HEK293 (cell line): Measurements from ENCODE around the gene ARHGEF28.

Experiments used
- CTCF ChIA-PET: fragments of 350-600 bp; formaldehyde crosslinking; extraction: SDS; loops from one replicate; lab custom pipeline; 2021; ENCODE audit warnings: antibody characterized with exemption; lab: Yijun Ruan, JAX
- POLR2A ChIA-PET: fragments of 300-600 bp; formaldehyde crosslinking; extraction: SDS; loops from one replicate; lab custom pipeline; 2020; ENCODE audit warnings: antibody characterized with exemption, inconsistent platforms; lab: Yijun Ruan, JAX
- H3K27ac ChIP-seq: fragments of 200-500 bp; sonication (Bioruptor generic); 2 replicates; pipeline ENCODE4 v1.5.1; 2014; ENCODE audit warnings: low read depth, low read length, control low read depth, inconsistent platforms; ENCODE audit errors: extremely low read depth
- H3K36me3 ChIP-seq, 2 experiments: fragments of 200-500 bp in 1 of 2; sonication (Bioruptor generic) in 1 of 2; 1 replicate in 1 of 2; 2 replicates in 1 of 2; pipeline ENCODE4 v1.5.1; 2014 to 2017; ENCODE audit warnings: inconsistent platforms in 2 of 2, low read length in 2 of 2; ENCODE audit not compliant: control insufficient read depth in 2 of 2, insufficient read depth in 1 of 2
- H3K4me1 ChIP-seq: fragments of 200-500 bp; sonication (Bioruptor generic); 2 replicates; pipeline ENCODE4 v1.5.1; 2014; ENCODE audit warnings: mild to moderate bottlenecking, low read length, inconsistent platforms; ENCODE audit not compliant: control insufficient read depth, insufficient read depth
- H3K4me3 ChIP-seq: 2 replicates; pipeline ENCODE4 v1.5.1; 2011; ENCODE audit warnings: low read depth, mild to moderate bottlenecking, control low read depth, low read length, moderate library complexity
- H3K9me3 ChIP-seq: fragments of 200-500 bp; sonication (Bioruptor generic); 2 replicates; pipeline ENCODE4 v1.5.1; 2014; ENCODE audit warnings: low read depth, low read length, inconsistent platforms; ENCODE audit not compliant: control insufficient read depth, insufficient read depth
- KLF9 ChIP-seq: fragments of 450-650 bp; formaldehyde crosslinking; IDR thresholded peaks from 2 replicates; pipeline ENCODE4 v1.5.1; 2016; ENCODE audit warnings: missing biosample characterization, missing genetic modification characterization, low read depth
- OVOL3 ChIP-seq: fragments of 450-650 bp; formaldehyde crosslinking; IDR thresholded peaks from 2 replicates; pipeline ENCODE4 v1.5.1; 2016; ENCODE audit warnings: missing biosample characterization, missing genetic modification characterization
- REPIN1 ChIP-seq: fragments of 450-650 bp; formaldehyde crosslinking; IDR thresholded peaks from 2 replicates; pipeline ENCODE4 v1.5.1; 2017; ENCODE audit warnings: missing biosample characterization, missing genetic modification characterization, low read depth
- TRIM28 ChIP-seq: IDR thresholded peaks from 2 replicates; pipeline ENCODE4 v1.6.1; 2011; ENCODE audit warnings: low read length, control low read depth, borderline replicate concordance
- ZNF214 ChIP-seq: fragments of 450-650 bp; formaldehyde crosslinking; IDR thresholded peaks from 2 replicates; pipeline ENCODE4 v1.5.1; 2017; ENCODE audit warnings: missing biosample characterization, mild to moderate bottlenecking, missing genetic modification characterization, borderline replicate concordance
- ZNF223 ChIP-seq: fragments of 450-650 bp; formaldehyde crosslinking; IDR thresholded peaks from 2 replicates; pipeline ENCODE4 v1.5.1; 2016; ENCODE audit warnings: missing biosample characterization, missing genetic modification characterization
- ZNF248 ChIP-seq: fragments of 450-650 bp; formaldehyde crosslinking; IDR thresholded peaks from 2 replicates; pipeline ENCODE4 v1.5.1; 2017; ENCODE audit warnings: missing biosample characterization, missing genetic modification characterization
- ZNF302 ChIP-seq: fragments of 450-650 bp; formaldehyde crosslinking; IDR thresholded peaks from 2 replicates; pipeline ENCODE4 v1.5.1; 2016; ENCODE audit warnings: missing biosample characterization, missing genetic modification characterization, low read depth
- ZNF324 ChIP-seq: fragments of 450-650 bp; formaldehyde crosslinking; IDR thresholded peaks from 2 replicates; pipeline ENCODE4 v1.5.1; 2016; ENCODE audit warnings: missing biosample characterization, missing genetic modification characterization
- ZNF473 ChIP-seq: fragments of 450-650 bp; formaldehyde crosslinking; IDR thresholded peaks from 2 replicates; pipeline ENCODE4 v1.5.1; 2017; ENCODE audit warnings: missing biosample characterization, missing genetic modification characterization
- ZNF521 ChIP-seq: fragments of 450-650 bp; formaldehyde crosslinking; IDR thresholded peaks from 2 replicates; pipeline ENCODE4 v1.5.1; 2017; ENCODE audit warnings: missing biosample characterization, mild to moderate bottlenecking, missing genetic modification characterization
- ZNF596 ChIP-seq: fragments of 450-650 bp; IDR thresholded peaks from 2 replicates; pipeline ENCODE4 v1.5.0; 2018; ENCODE audit warnings: missing biosample characterization, mild to moderate bottlenecking, missing genetic modification characterization, moderate library complexity
- ZNF776 ChIP-seq: fragments of 450-650 bp; formaldehyde crosslinking; IDR thresholded peaks from 2 replicates; pipeline ENCODE4 v1.5.0; 2017; ENCODE audit warnings: missing biosample characterization, missing genetic modification characterization, borderline replicate concordance
- ZSCAN16 ChIP-seq: fragments of 450-650 bp; formaldehyde crosslinking; IDR thresholded peaks from 2 replicates; pipeline ENCODE4 v1.5.1; 2016; ENCODE audit warnings: missing biosample characterization, missing genetic modification characterization
- TF ChIP-seq, protein P1 (sequence below): fragments of 450-650 bp; formaldehyde crosslinking; IDR thresholded peaks from 2 replicates; pipeline ENCODE4 v1.5.1; 2016; ENCODE audit warnings: missing biosample characterization, missing genetic modification characterization
- TF ChIP-seq, protein P2 (sequence below): fragments of 450-650 bp; formaldehyde crosslinking; IDR thresholded peaks from 2 replicates; pipeline ENCODE4 v1.5.1; 2016; ENCODE audit warnings: missing biosample characterization, missing genetic modification characterization
- TF ChIP-seq, protein P3 (sequence below): fragments of 450-650 bp; formaldehyde crosslinking; IDR thresholded peaks from 2 replicates; pipeline ENCODE4 v1.5.1; 2016; ENCODE audit warnings: missing biosample characterization, missing genetic modification characterization, borderline replicate concordance
- TF ChIP-seq, protein P4 (sequence below): fragments of 450-650 bp; formaldehyde crosslinking; IDR thresholded peaks from 2 replicates; pipeline ENCODE4 v1.5.1; 2016; ENCODE audit warnings: missing biosample characterization, missing genetic modification characterization
- TF ChIP-seq, protein P5 (sequence below): fragments of 450-650 bp; formaldehyde crosslinking; IDR thresholded peaks from 2 replicates; pipeline ENCODE4 v1.5.1; 2016; ENCODE audit warnings: missing biosample characterization, missing genetic modification characterization

The ARHGEF28 gene

DNA sequence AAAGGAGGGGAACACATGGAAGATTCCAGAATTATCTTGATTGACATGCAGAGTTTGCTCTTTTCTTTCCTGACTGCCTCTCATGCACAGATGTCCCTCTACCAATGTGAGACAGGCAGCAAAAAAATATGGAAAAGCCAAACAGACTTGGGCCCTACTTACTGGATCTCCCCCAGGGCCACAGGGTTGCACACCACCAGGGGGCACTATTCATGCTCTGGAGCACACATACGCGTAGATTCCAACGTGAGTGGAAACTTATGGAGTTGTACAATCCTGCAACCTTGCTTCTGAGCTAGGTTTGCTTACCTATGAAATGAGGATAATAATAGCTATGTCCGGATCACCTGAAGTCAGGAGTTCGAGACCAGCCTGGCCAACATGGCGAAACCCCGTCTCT, 319.5 kb downstream of the ARHGEF28 start:
- H3K4me1 ChIP-seq, result peaks cover 20% of the 10 kb centered on the region
- ChIA-PET POLR2A (no interaction called here), CTCF (interaction anchor here (0.5 to 1.3 kb wide), 5 partner anchors 9 to 485 kb away, joined by 3 to 4 read pairs (median 3); no protein-coding TSS in a partner anchor)
- no peaks in the 10 kb centered on the region; the same call in 1 of the 2 replicates for H3K9me3 ChIP-seq
- no peak overlapping the region for H3K27ac ChIP-seq
- H3K36me3 ChIP-seq, result no peaks in the 10 kb centered on the region
- H3K4me3 ChIP-seq, result no peak overlapping the region
- no peak for TF ChIP-seq ZNF214
- TF ChIP-seq, protein P1, sequence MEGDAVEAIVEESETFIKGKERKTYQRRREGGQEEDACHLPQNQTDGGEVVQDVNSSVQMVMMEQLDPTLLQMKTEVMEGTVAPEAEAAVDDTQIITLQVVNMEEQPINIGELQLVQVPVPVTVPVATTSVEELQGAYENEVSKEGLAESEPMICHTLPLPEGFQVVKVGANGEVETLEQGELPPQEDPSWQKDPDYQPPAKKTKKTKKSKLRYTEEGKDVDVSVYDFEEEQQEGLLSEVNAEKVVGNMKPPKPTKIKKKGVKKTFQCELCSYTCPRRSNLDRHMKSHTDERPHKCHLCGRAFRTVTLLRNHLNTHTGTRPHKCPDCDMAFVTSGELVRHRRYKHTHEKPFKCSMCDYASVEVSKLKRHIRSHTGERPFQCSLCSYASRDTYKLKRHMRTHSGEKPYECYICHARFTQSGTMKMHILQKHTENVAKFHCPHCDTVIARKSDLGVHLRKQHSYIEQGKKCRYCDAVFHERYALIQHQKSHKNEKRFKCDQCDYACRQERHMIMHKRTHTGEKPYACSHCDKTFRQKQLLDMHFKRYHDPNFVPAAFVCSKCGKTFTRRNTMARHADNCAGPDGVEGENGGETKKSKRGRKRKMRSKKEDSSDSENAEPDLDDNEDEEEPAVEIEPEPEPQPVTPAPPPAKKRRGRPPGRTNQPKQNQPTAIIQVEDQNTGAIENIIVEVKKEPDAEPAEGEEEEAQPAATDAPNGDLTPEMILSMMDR (tag by site-specific recombination), result peak; percentile 64
- TF ChIP-seq, protein P2, sequence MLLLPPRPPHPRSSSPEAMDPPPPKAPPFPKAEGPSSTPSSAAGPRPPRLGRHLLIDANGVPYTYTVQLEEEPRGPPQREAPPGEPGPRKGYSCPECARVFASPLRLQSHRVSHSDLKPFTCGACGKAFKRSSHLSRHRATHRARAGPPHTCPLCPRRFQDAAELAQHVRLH (tag by site-specific recombination), result peak; percentile 69; the same call in 1 of the 2 replicates
- TF ChIP-seq TRIM28, result no peak
- no peak for TF ChIP-seq KLF9 (tag by site-specific recombination)

DNA sequence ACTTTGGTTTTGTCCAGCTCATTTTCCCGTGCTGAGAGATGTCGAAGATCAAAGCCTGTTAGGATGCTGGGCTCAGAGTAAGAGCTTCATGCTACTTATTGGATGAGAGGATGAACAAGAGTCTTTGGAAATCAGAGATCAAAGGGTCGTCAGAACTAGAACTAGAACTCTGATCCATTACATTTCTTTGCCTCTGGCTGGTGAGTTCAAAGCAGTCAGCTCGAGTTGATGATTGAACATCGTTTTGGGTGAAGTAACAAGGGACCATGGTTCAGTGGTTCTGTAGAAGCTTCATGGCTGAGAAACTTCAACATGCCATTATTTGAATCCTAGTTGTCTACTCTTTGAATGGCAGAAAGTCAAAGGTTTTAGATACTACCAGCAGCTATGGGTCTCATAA, 320.3 kb downstream of the ARHGEF28 start:
- no peak overlapping the region for H3K27ac ChIP-seq
- no peak for TF ChIP-seq REPIN1 (tag by site-specific recombination)
- peaks cover 19% of the 10 kb centered on the region for H3K4me1 ChIP-seq
- ChIA-PET CTCF (interaction anchor here (0.5 to 2.0 kb wide), 5 partner anchors 9 to 484 kb away, joined by 3 to 8 read pairs (median 3); no protein-coding TSS in a partner anchor), POLR2A (no interaction called here)
- H3K36me3 ChIP-seq, result no peaks in the 10 kb centered on the region
- H3K9me3 ChIP-seq, result no peaks in the 10 kb centered on the region; the same call in 1 of the 2 replicates
- no peak overlapping the region for H3K4me3 ChIP-seq

DNA sequence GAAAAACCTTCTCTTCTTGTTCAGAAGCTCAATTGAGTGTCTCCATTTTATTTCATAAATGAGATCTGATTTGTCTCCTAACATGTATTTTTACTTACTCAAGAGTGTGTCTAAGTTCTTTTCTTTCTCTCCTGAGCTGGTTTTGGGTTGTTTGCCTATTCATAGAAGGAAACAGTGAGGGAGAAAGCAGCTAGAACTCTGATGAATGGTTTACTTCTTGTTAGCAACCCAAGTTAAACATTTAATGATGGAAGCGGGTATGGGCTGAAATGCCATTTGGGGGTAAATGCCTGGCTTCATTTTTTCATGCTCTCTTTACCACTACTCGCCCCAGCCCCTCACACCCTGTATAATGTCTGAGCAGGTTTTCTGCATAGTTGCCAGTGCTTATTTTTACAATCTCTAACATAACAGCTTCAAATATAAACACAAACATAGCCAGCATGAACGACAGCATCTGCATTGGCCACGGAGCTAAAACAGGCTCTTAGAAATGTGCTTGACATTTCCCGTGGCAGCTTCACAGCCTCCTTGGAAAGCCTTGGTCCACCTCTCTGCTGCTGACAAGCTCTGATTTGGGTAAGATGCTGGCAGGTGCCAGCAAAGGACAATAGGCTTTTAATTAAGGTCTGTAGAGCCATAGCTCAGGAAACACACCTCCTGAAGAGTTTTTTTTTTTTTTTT, 321.1 kb downstream of the ARHGEF28 start:
- no peak overlapping the region for H3K27ac ChIP-seq
- POLR2A ChIA-PET, result no interaction called here
- peaks cover 20% of the 10 kb centered on the region for H3K4me1 ChIP-seq
- H3K9me3 ChIP-seq, result no peaks in the 10 kb centered on the region; the same call in 1 of the 2 replicates
- TF ChIP-seq ZNF596 (tag by site-specific recombination), result no peak
- no peak for TF ChIP-seq ZNF776 (tag by site-specific recombination)
- TF ChIP-seq, protein P3, sequence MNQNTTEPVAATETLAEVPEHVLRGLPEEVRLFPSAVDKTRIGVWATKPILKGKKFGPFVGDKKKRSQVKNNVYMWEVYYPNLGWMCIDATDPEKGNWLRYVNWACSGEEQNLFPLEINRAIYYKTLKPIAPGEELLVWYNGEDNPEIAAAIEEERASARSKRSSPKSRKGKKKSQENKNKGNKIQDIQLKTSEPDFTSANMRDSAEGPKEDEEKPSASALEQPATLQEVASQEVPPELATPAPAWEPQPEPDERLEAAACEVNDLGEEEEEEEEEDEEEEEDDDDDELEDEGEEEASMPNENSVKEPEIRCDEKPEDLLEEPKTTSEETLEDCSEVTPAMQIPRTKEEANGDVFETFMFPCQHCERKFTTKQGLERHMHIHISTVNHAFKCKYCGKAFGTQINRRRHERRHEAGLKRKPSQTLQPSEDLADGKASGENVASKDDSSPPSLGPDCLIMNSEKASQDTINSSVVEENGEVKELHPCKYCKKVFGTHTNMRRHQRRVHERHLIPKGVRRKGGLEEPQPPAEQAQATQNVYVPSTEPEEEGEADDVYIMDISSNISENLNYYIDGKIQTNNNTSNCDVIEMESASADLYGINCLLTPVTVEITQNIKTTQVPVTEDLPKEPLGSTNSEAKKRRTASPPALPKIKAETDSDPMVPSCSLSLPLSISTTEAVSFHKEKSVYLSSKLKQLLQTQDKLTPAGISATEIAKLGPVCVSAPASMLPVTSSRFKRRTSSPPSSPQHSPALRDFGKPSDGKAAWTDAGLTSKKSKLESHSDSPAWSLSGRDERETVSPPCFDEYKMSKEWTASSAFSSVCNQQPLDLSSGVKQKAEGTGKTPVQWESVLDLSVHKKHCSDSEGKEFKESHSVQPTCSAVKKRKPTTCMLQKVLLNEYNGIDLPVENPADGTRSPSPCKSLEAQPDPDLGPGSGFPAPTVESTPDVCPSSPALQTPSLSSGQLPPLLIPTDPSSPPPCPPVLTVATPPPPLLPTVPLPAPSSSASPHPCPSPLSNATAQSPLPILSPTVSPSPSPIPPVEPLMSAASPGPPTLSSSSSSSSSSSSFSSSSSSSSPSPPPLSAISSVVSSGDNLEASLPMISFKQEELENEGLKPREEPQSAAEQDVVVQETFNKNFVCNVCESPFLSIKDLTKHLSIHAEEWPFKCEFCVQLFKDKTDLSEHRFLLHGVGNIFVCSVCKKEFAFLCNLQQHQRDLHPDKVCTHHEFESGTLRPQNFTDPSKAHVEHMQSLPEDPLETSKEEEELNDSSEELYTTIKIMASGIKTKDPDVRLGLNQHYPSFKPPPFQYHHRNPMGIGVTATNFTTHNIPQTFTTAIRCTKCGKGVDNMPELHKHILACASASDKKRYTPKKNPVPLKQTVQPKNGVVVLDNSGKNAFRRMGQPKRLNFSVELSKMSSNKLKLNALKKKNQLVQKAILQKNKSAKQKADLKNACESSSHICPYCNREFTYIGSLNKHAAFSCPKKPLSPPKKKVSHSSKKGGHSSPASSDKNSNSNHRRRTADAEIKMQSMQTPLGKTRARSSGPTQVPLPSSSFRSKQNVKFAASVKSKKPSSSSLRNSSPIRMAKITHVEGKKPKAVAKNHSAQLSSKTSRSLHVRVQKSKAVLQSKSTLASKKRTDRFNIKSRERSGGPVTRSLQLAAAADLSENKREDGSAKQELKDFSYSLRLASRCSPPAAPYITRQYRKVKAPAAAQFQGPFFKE (tag by site-specific recombination), result no peak
- no peak for TF ChIP-seq ZSCAN16 (tag by site-specific recombination)
- no peak for TF ChIP-seq OVOL3 (tag by site-specific recombination)
- TF ChIP-seq ZNF521 (tag by site-specific recombination), result no peak
- TF ChIP-seq, protein P4, sequence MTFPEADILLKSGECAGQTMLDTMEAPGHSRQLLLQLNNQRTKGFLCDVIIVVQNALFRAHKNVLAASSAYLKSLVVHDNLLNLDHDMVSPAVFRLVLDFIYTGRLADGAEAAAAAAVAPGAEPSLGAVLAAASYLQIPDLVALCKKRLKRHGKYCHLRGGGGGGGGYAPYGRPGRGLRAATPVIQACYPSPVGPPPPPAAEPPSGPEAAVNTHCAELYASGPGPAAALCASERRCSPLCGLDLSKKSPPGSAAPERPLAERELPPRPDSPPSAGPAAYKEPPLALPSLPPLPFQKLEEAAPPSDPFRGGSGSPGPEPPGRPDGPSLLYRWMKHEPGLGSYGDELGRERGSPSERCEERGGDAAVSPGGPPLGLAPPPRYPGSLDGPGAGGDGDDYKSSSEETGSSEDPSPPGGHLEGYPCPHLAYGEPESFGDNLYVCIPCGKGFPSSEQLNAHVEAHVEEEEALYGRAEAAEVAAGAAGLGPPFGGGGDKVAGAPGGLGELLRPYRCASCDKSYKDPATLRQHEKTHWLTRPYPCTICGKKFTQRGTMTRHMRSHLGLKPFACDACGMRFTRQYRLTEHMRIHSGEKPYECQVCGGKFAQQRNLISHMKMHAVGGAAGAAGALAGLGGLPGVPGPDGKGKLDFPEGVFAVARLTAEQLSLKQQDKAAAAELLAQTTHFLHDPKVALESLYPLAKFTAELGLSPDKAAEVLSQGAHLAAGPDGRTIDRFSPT (tag by site-specific recombination), result no peak
- TF ChIP-seq, protein P5, sequence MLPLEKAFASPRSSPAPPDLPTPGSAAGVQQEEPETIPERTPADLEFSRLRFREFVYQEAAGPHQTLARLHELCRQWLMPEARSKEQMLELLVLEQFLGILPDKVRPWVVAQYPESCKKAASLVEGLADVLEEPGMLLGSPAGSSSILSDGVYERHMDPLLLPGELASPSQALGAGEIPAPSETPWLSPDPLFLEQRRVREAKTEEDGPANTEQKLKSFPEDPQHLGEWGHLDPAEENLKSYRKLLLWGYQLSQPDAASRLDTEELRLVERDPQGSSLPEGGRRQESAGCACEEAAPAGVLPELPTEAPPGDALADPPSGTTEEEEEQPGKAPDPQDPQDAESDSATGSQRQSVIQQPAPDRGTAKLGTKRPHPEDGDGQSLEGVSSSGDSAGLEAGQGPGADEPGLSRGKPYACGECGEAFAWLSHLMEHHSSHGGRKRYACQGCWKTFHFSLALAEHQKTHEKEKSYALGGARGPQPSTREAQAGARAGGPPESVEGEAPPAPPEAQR, result no peak
- TF ChIP-seq ZNF302 (tag by site-specific recombination), result no peak
- no peak for TF ChIP-seq ZNF248 (tag by site-specific recombination)
- no peak for TF ChIP-seq ZNF324 (tag by site-specific recombination)
- no peak for TF ChIP-seq ZNF473 (tag by site-specific recombination)
- TF ChIP-seq ZNF223, result no peak
- TF ChIP-seq, all 188 proteins: peak for 0
- CTCF ChIA-PET, result interaction anchor here (0.6 to 2.0 kb wide), 2 partner anchors 45 to 138 kb away, joined by 3 to 8 read pairs; no protein-coding TSS in a partner anchor
- H3K36me3 ChIP-seq, result no peaks in the 10 kb centered on the region
- no peak overlapping the region for H3K4me3 ChIP-seq
